Liver (tissue), 9 donors: Measurements from ENCODE around the gene MFSD6L. TPM values are rescaled to one million over a fixed set of nuclear protein-coding genes. Genes with fewer than 3 reads are reported as not detected.

Experiments used
- DNase-seq: peaks from one replicate; pipeline ENCODE4 v3.0.0-alpha.2; 2017; ENCODE audit warnings: low spot score
- H3K27ac ChIP-seq, 2 donors: one replicate each; pipeline ENCODE4 v1.7.0; 2013; ENCODE audit warnings: inconsistent platforms in 2 of 2, low read length in 2 of 2, control low read depth in 1 of 2, low read depth in 1 of 2, mild to moderate bottlenecking in 1 of 2
- H3K27me3 ChIP-seq, 4 donors: one replicate each; pipeline versions ENCODE4 v1.6.1 to v1.7.0; 2013; ENCODE audit warnings: low read length in 3 of 4, inconsistent platforms in 1 of 4, mild to moderate bottlenecking in 1 of 4, moderate library complexity in 1 of 4; ENCODE audit not compliant: control insufficient read depth in 4 of 4, insufficient read depth in 4 of 4
- H3K36me3 ChIP-seq, 4 donors: one replicate each; pipeline versions ENCODE4 v1.6.1 to v1.7.0; 2013; ENCODE audit warnings: low read length in 3 of 4, mild to moderate bottlenecking in 3 of 4, low read depth in 1 of 4, moderate library complexity in 1 of 4; ENCODE audit not compliant: control insufficient read depth in 4 of 4, insufficient read depth in 3 of 4
- H3K4me1 ChIP-seq, 4 donors: one replicate each; pipeline versions ENCODE4 v1.6.1 to v1.7.0; 2013; ENCODE audit warnings: low read length in 3 of 4, mild to moderate bottlenecking in 3 of 4, moderate library complexity in 1 of 4; ENCODE audit not compliant: control insufficient read depth in 4 of 4, insufficient read depth in 4 of 4
- H3K4me3 ChIP-seq, 3 donors: one replicate each; pipeline versions ENCODE4 v1.6.1 to v1.7.0; 2013; ENCODE audit warnings: low read length in 3 of 3, control low read depth in 1 of 3, low read depth in 1 of 3, mild to moderate bottlenecking in 1 of 3
- H3K9ac ChIP-seq, 2 donors: one replicate each; pipeline ENCODE4 v1.7.0; 2013; ENCODE audit warnings: low read length in 2 of 2, mild to moderate bottlenecking in 2 of 2, moderate library complexity in 2 of 2, control low read depth in 1 of 2, low read depth in 1 of 2
- H3K9me3 ChIP-seq, 4 donors: one replicate each; pipeline versions ENCODE4 v1.6.1 to v1.7.0; 2013; ENCODE audit warnings: low read length in 3 of 4; ENCODE audit not compliant: control insufficient read depth in 4 of 4
- ATF3 ChIP-seq: IDR thresholded peaks from 2 replicates; pipeline ENCODE4 v1.6.1; 2016; ENCODE audit warnings: antibody characterized with exemption
- CTCF ChIP-seq: fragments of 150-350 bp; IDR thresholded peaks from 2 replicates; pipeline ENCODE4 v1.5.1; 2017; ENCODE audit warnings: improper control_type of control experiment, low read depth, low read length; ENCODE audit not compliant: missing input control
- EGR1 ChIP-seq, 2 donors: IDR thresholded peaks; 2 replicates each; pipeline ENCODE4 v1.6.1; 2016 to 2018; ENCODE audit warnings: antibody characterized with exemption in 2 of 2, low read depth in 2 of 2
- FOXA1 ChIP-seq: IDR thresholded peaks from 2 replicates; pipeline ENCODE4 v1.6.1; 2016; ENCODE audit warnings: antibody characterized with exemption
- FOXA2 ChIP-seq: IDR thresholded peaks from 2 replicates; pipeline ENCODE4 v1.6.1; 2016; ENCODE audit warnings: antibody characterized with exemption
- GABPA ChIP-seq, 2 donors: IDR thresholded peaks in 1 of 2; conservative IDR thresholded peaks in 1 of 2; 2 replicates each; pipeline ENCODE4 v1.6.1; 2016; ENCODE audit warnings: antibody characterized with exemption in 2 of 2, mild to moderate bottlenecking in 1 of 2, moderate library complexity in 1 of 2
- HNF4A ChIP-seq, 2 donors: conservative IDR thresholded peaks; 2 replicates each; pipeline ENCODE4 v1.6.1; 2016; ENCODE audit warnings: antibody characterized with exemption in 2 of 2, mild to moderate bottlenecking in 2 of 2
- HNF4G ChIP-seq: IDR thresholded peaks from 2 replicates; pipeline ENCODE4 v1.6.1; 2016; ENCODE audit warnings: antibody characterized with exemption
- JUND ChIP-seq, 2 donors: IDR thresholded peaks; 2 replicates each; pipeline ENCODE4 v1.6.1; 2016; ENCODE audit warnings: antibody characterized with exemption in 2 of 2
- MAX ChIP-seq: IDR thresholded peaks from 2 replicates; pipeline ENCODE4 v1.6.1; 2016; ENCODE audit warnings: antibody characterized with exemption
- NR2F2 ChIP-seq: IDR thresholded peaks from 2 replicates; pipeline ENCODE4 v1.6.1; 2016; ENCODE audit warnings: antibody characterized with exemption
- RAD21 ChIP-seq, 2 donors: IDR thresholded peaks; 2 replicates each; pipeline ENCODE4 v1.6.1; 2016; ENCODE audit warnings: antibody characterized with exemption in 2 of 2, mild to moderate bottlenecking in 2 of 2
- REST ChIP-seq: IDR thresholded peaks from 2 replicates; pipeline ENCODE4 v1.6.1; 2016; ENCODE audit warnings: antibody characterized with exemption, mild to moderate bottlenecking
- SP1 ChIP-seq: IDR thresholded peaks from 2 replicates; pipeline ENCODE4 v1.6.1; 2018; ENCODE audit warnings: antibody characterized with exemption, mild to moderate bottlenecking
- TAF1 ChIP-seq: conservative IDR thresholded peaks from 2 replicates; pipeline ENCODE4 v1.6.1; 2016; ENCODE audit warnings: antibody characterized with exemption, mild to moderate bottlenecking
- YY1 ChIP-seq: IDR thresholded peaks from 2 replicates; pipeline ENCODE4 v1.6.1; 2016; ENCODE audit warnings: antibody characterized with exemption, mild to moderate bottlenecking
- ZBTB33 ChIP-seq: IDR thresholded peaks from 2 replicates; pipeline ENCODE4 v1.6.1; 2016; ENCODE audit warnings: antibody characterized with exemption
- WGBS: extraction: QIAGEN DNeasy Blood & Tissue Kit; methylation state at CpG from one replicate; pipeline ENCODE4 v1.1.7; 2013; 5-methylcytosine and 5-hydroxymethylcytosine counted together
- polyA plus RNA-seq, 2 donors: library from polyadenylated mRNA; stranded (reverse) in 1 of 2; unstranded in 1 of 2; fragments of 200-250 nt in 1 of 2; fragments of >200 nt in 1 of 2; fragmentation: Nextera tagmentation in 1 of 2; extraction: Ambion mirVana in 1 of 2; gene quantifications; one replicate each; pipeline versions ENCODE4 v1.2.1 to v1.2.3, GENCODE V29; 2013 to 2015
- total RNA-seq, 2 donors: library from RNA; depleted of rRNA; stranded (reverse); fragments of >200 nt; gene quantifications; one replicate each; pipeline ENCODE4 v1.2.3, GENCODE V29; 2014
- donor health status: healthy.
- donor health status: healthy.
- donor health status: healthy.
- donor health status: healthy.
- donor health status: healthy.

MFSD6L gene
- total and polyA plus RNA-seq, 4 donors, result 0.03 to 0.25 (median 0.05) TPM; not detected in 1

GRCh38 chr17:8792646-8793045 lies 6.5 kb downstream of the MFSD6L start:
- Histone ChIP-seq H3K9me3 (no peaks in the 10 kb centered on the region), H3K4me1 (no peaks in the 10 kb centered on the region), H3K9ac (no peak overlapping the region), H3K36me3 (no peaks in the 10 kb centered on the region), H3K27me3 (no peaks in the 10 kb centered on the region), H3K27ac (no peak overlapping the region), H3K4me3 (no peak overlapping the region)
- no peak for DNase-seq
- WGBS, result 85% methylated on average over 6 of the region's 6 CpGs
- TF ChIP-seq NR2F2, result no peak
- TF ChIP-seq FOXA1, result no peak
- no peak for TF ChIP-seq ATF3
- TF ChIP-seq CTCF, result no peak
- TF ChIP-seq MAX, result no peak
- TF ChIP-seq FOXA2, result no peak
- no peak for TF ChIP-seq ZBTB33
- TF ChIP-seq REST, result no peak
- TF ChIP-seq YY1, result no peak
- TF ChIP-seq RAD21 (IDR thresholded peaks at IDR 0.05), result no peak
- no peak for TF ChIP-seq JUND (IDR thresholded peaks at IDR 0.05)
- TF ChIP-seq GABPA (IDR thresholded peaks at IDR 0.05 in 1 of 2, conservative IDR thresholded peaks at IDR 0.05 in 1 of 2), result no peak

- TF ChIP-seq RAD21 (IDR thresholded peaks at IDR 0.05), result no peak
- no peak for TF ChIP-seq JUND (IDR thresholded peaks at IDR 0.05)
- TF ChIP-seq HNF4G, result no peak
- TF ChIP-seq HNF4A (conservative IDR thresholded peaks at IDR 0.05), result no peak
- no peak for TF ChIP-seq TAF1
- no peak for TF ChIP-seq ATF3
- no peak for TF ChIP-seq EGR1 (IDR thresholded peaks at IDR 0.05; ENCODE audit: low read depth in 2 of 2)
- no peak for TF ChIP-seq NR2F2
- TF ChIP-seq FOXA1, result no peak
- no peak for TF ChIP-seq REST
- no peak for TF ChIP-seq FOXA2
- no peak for TF ChIP-seq ZBTB33
- TF ChIP-seq SP1, result no peak
- no peak for TF ChIP-seq GABPA (IDR thresholded peaks at IDR 0.05 in 1 of 2, conservative IDR thresholded peaks at IDR 0.05 in 1 of 2)
- H3K27ac ChIP-seq, result no peak overlapping the region
- H3K4me3 ChIP-seq, result no peak overlapping the region
- H3K4me1 ChIP-seq, result no peaks in the 10 kb centered on the region
- 93% methylated on average over 2 of the region's 2 CpGs for WGBS
- H3K27me3 ChIP-seq, result no peaks in the 10 kb centered on the region
- no peak overlapping the region for H3K9ac ChIP-seq
- no peak for DNase-seq
- H3K36me3 ChIP-seq, result no peaks in the 10 kb centered on the region
- no peaks in the 10 kb centered on the region for H3K9me3 ChIP-seq
Measured at GRCh38 chr17:8791910-8792270, 7.3 kb downstream of the MFSD6L start.
